ENCODE results near the gene CDK18.

Gene CDK18

GRCh38 chr1:205580140-205580922, 75.9 kb downstream of the CDK18 start:
- H3K27me3 ChIP-seq (ENCODE audit: low read depth, low read length), result no peaks in the 10 kb centered on the region
- no peak overlapping the region for H3K4me3 ChIP-seq (ENCODE audit: low read depth in 1 of 2, low read length in 2 of 2)
- no peaks in the 10 kb centered on the region for H3K9me3 ChIP-seq (ENCODE audit: control insufficient read depth in 1 of 2, low read length in 2 of 2)
- no peaks in the 10 kb centered on the region for H3K36me3 ChIP-seq (ENCODE audit: control insufficient read depth in 1 of 2, insufficient read depth in 2 of 2, low read length in 2 of 2)
- no peak overlapping the region for H3K27ac ChIP-seq (ENCODE audit: low read length)
- peaks cover 0 to 2% of the 10 kb centered on the region in 2 donors for H3K4me1 ChIP-seq (ENCODE audit: control insufficient read depth in 1 of 2, insufficient read depth in 2 of 2, low read length in 2 of 2)

- H3K9me3 ChIP-seq (ENCODE audit: control insufficient read depth in 1 of 2, low read length in 2 of 2), result no peaks in the 10 kb centered on the region
- H3K27me3 ChIP-seq (ENCODE audit: low read depth, low read length), result no peaks in the 10 kb centered on the region
- H3K4me3 ChIP-seq (ENCODE audit: low read depth in 1 of 2, low read length in 2 of 2), result no peak overlapping the region
- H3K4me1 ChIP-seq (ENCODE audit: control insufficient read depth in 1 of 2, insufficient read depth in 2 of 2, low read length in 2 of 2), result peaks cover 0 to 3% of the 10 kb centered on the region in 2 donors
- no peaks in the 10 kb centered on the region for H3K36me3 ChIP-seq (ENCODE audit: control insufficient read depth in 1 of 2, insufficient read depth in 2 of 2, low read length in 2 of 2)
- no peak overlapping the region for H3K27ac ChIP-seq (ENCODE audit: low read length)
Observed at GRCh38 chr1:205580923-205581180, 76.4 kb downstream of the CDK18 start.

- Histone ChIP-seq H3K9me3 (ENCODE audit: control insufficient read depth in 1 of 2, low read length in 2 of 2) (no peaks in the 10 kb centered on the region), H3K4me1 (ENCODE audit: control insufficient read depth in 1 of 2, insufficient read depth in 2 of 2, low read length in 2 of 2) (peaks cover 0 to 3% of the 10 kb centered on the region in 2 donors), H3K27me3 (ENCODE audit: low read depth, low read length) (no peaks in the 10 kb centered on the region), H3K4me3 (ENCODE audit: low read depth in 1 of 2, low read length in 2 of 2) (no peak overlapping the region), H3K27ac (ENCODE audit: low read length) (no peak overlapping the region), H3K36me3 (ENCODE audit: control insufficient read depth in 1 of 2, insufficient read depth in 2 of 2, low read length in 2 of 2) (no peaks in the 10 kb centered on the region)
Observed at GRCh38 chr1:205581321-205581980, 77.0 kb downstream of the CDK18 start.

DNA sequence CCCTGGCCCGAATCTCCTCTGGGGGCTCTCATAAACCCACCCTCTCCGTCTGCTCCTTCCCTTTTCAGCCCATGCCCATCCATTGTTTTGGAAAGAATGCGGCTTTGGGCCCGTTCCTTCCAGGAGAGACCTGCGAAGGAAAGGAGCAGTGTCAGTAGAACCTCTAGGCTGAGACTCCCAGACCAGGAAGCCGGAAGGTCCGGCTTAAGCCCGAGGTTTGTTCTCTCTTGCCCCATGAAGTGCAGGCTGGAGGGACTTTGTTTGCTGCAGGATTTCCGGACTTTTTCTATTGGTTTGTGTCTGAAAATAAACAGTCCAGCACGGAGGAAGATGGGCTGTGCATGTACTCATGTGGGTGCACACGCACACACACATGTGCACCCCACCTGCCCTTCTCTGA, 77.6 kb downstream of the CDK18 start:
- no peaks in the 10 kb centered on the region for H3K36me3 ChIP-seq (ENCODE audit: control insufficient read depth in 1 of 2, insufficient read depth in 2 of 2, low read length in 2 of 2)
- H3K4me3 ChIP-seq (ENCODE audit: low read depth in 1 of 2, low read length in 2 of 2), result no peak overlapping the region
- H3K9me3 ChIP-seq (ENCODE audit: control insufficient read depth in 1 of 2, low read length in 2 of 2), result no peaks in the 10 kb centered on the region
- H3K27ac ChIP-seq (ENCODE audit: low read length), result no peak overlapping the region
- peaks cover 0 to 3% of the 10 kb centered on the region in 2 donors for H3K4me1 ChIP-seq (ENCODE audit: control insufficient read depth in 1 of 2, insufficient read depth in 2 of 2, low read length in 2 of 2)
- no peaks in the 10 kb centered on the region for H3K27me3 ChIP-seq (ENCODE audit: low read depth, low read length)
